Panc1 (cell line): Measurements from ENCODE around the gene HS3ST2.

Experiments
- POLR2AphosphoS5 ChIP-seq: IDR thresholded peaks from 2 replicates; pipeline ENCODE4 v1.6.1; 2012; ENCODE audit warnings: mild to moderate bottlenecking, low read depth, low read length, moderate library complexity
- TF ChIP-seq, protein P1 (sequence below): fragments of 450-650 bp; IDR thresholded peaks from 2 replicates; pipeline ENCODE4 v1.5.1; 2017; ENCODE audit warnings: mild to moderate bottlenecking

DNA sequence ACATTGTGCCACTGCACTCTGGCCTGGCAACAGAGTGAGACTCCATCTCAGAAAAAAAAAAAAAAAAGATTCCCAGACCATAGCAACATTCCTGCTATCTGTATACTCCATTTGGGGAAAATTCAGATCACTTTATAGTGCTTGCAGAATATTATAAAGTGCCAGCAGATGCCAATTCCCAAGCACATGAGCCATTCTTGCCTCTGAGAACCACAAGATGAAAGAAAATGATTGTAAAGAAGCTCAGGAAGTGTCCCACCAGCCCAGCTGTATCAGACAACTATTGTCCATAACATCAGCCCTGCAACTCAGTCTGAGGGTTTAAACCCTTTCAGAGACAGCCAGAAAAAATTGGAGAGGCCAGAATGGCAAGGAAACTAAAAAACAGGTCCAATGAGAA is 69.0 kb downstream of the HS3ST2 start:
- TF ChIP-seq, protein P1, sequence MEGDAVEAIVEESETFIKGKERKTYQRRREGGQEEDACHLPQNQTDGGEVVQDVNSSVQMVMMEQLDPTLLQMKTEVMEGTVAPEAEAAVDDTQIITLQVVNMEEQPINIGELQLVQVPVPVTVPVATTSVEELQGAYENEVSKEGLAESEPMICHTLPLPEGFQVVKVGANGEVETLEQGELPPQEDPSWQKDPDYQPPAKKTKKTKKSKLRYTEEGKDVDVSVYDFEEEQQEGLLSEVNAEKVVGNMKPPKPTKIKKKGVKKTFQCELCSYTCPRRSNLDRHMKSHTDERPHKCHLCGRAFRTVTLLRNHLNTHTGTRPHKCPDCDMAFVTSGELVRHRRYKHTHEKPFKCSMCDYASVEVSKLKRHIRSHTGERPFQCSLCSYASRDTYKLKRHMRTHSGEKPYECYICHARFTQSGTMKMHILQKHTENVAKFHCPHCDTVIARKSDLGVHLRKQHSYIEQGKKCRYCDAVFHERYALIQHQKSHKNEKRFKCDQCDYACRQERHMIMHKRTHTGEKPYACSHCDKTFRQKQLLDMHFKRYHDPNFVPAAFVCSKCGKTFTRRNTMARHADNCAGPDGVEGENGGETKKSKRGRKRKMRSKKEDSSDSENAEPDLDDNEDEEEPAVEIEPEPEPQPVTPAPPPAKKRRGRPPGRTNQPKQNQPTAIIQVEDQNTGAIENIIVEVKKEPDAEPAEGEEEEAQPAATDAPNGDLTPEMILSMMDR, result no peak
- no peak for TF ChIP-seq POLR2AphosphoS5
